Measurements from ENCODE around the gene XPO4.

The XPO4 gene

DNA sequence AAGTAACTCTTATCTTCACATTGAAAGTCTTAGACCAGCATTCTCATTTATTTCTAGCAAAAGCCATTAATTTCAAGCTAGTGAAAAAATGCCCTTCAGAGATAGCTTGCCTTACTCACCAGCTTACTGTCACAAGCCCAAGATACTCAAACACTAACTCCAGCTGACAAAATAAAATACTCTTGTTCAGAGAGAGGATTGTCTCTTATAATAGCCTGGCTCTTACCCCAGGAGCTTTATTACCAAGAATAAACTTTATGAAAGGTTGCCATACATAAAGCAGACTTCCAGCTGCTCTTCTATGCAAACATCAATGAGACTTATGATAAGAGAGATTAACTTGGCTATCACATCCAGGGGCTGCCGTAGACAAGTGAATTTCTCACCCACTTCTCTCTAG is 53.6 kb downstream of the XPO4 start:
- peaks cover 5 to 40% of the 10 kb centered on the region in 2 donors for H3K4me1 ChIP-seq (ENCODE audit: control insufficient read depth in 1 of 2, insufficient read depth in 2 of 2, low read length in 2 of 2)
- H3K27me3 ChIP-seq (ENCODE audit: low read depth, low read length) = no peaks in the 10 kb centered on the region
- no peak overlapping the region for H3K4me3 ChIP-seq (ENCODE audit: low read depth in 1 of 2, low read length in 2 of 2)
- H3K9me3 ChIP-seq (ENCODE audit: control insufficient read depth in 1 of 2, low read length in 2 of 2) = no peaks in the 10 kb centered on the region
- H3K27ac ChIP-seq (ENCODE audit: low read length) = no peak overlapping the region
- peaks cover 0 to 3% of the 10 kb centered on the region in 2 donors for H3K36me3 ChIP-seq (ENCODE audit: control insufficient read depth in 1 of 2, insufficient read depth in 2 of 2, low read length in 2 of 2)

DNA sequence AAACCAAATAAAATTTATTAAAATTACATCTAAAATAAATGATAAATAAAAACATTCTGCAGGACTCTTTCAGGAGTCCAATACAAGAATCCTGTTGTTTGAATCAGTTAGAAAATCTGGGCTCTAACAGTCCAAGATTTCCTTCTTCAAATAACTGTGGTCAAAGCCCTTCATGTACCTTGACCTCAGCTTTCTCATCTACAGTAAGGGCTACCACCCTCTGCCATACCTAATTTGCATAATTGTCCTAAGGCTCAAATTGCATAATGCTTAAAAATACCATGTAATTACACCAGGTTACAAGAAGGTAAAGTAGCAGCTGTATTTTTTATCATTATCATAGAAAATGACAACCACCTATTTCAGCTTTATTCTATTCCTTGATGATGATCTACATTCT is 54.3 kb downstream of the XPO4 start:
- no peak overlapping the region for H3K27ac ChIP-seq (ENCODE audit: low read length)

DNA sequence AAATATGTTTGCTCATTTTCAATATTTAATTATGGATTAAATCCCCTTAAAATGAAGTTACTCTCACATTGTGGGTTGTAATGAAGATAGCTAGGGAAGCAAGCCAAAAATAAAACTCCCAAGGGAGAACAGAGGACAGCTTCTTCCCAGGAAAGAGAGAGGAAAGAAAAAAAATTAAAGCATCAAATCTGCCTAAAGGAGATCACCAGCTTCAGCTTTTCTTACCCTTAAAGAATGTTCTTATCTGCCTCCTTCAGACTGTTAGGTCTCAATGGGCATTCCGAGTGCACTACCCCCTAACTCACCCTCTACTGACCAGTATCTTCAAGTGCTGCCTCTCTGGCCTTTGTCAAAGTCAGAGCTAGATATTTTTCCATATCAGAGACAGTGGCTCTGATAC is 55.2 kb downstream of the XPO4 start:
- H3K4me1 ChIP-seq (ENCODE audit: control insufficient read depth in 1 of 2, insufficient read depth in 2 of 2, low read length in 2 of 2) = peaks cover 5 to 50% of the 10 kb centered on the region in 2 donors
- no peak overlapping the region for H3K4me3 ChIP-seq (ENCODE audit: low read depth in 1 of 2, low read length in 2 of 2)
- no peaks in the 10 kb centered on the region for H3K9me3 ChIP-seq (ENCODE audit: control insufficient read depth in 1 of 2, low read length in 2 of 2)
- peaks cover 0 to 2% of the 10 kb centered on the region in 2 donors for H3K36me3 ChIP-seq (ENCODE audit: control insufficient read depth in 1 of 2, insufficient read depth in 2 of 2, low read length in 2 of 2)
- H3K27me3 ChIP-seq (ENCODE audit: low read depth, low read length) = no peaks in the 10 kb centered on the region
- no peak overlapping the region for H3K27ac ChIP-seq (ENCODE audit: low read length)

More for the DNA sequence above, 54.3 kb downstream of the XPO4 start:
- Histone ChIP-seq H3K4me3 (ENCODE audit: low read depth in 1 of 2, low read length in 2 of 2) (no peak overlapping the region), H3K36me3 (ENCODE audit: control insufficient read depth in 1 of 2, insufficient read depth in 2 of 2, low read length in 2 of 2) (no peaks in the 10 kb centered on the region), H3K9me3 (ENCODE audit: control insufficient read depth in 1 of 2, low read length in 2 of 2) (no peaks in the 10 kb centered on the region), H3K4me1 (ENCODE audit: control insufficient read depth in 1 of 2, insufficient read depth in 2 of 2, low read length in 2 of 2) (peaks cover 5 to 44% of the 10 kb centered on the region in 2 donors), H3K27me3 (ENCODE audit: low read depth, low read length) (no peaks in the 10 kb centered on the region)

DNA sequence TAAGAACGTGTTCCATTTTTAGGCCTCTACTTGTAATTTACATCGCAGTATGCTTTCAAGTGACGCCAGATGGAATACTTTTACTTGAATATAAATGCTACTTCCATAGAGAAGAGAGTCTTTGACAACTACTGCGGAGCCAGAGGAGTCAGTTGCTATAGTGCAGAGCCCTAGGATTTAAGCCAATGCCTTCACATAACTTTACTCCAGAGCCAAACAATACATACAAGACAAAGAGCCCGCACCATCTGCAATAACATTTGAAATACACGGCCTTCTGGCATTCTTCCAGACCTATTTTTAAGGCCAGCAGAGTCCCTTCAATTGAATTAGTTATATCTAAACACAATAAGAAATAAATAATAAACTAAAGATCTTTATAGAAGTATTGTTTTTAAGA is 59.4 kb downstream of the XPO4 start:
- Histone ChIP-seq H3K9me3 (ENCODE audit: control insufficient read depth in 1 of 2, low read length in 2 of 2) (no peaks in the 10 kb centered on the region), H3K4me1 (ENCODE audit: control insufficient read depth in 1 of 2, insufficient read depth in 2 of 2, low read length in 2 of 2) (peaks cover 5 to 32% of the 10 kb centered on the region in 2 donors), H3K36me3 (ENCODE audit: control insufficient read depth in 1 of 2, insufficient read depth in 2 of 2, low read length in 2 of 2) (peaks cover 0 to 17% of the 10 kb centered on the region in 2 donors), H3K27ac (ENCODE audit: low read length) (no peak overlapping the region), H3K4me3 (ENCODE audit: low read depth in 1 of 2, low read length in 2 of 2) (no peak overlapping the region), H3K27me3 (ENCODE audit: low read depth, low read length) (no peaks in the 10 kb centered on the region)

DNA sequence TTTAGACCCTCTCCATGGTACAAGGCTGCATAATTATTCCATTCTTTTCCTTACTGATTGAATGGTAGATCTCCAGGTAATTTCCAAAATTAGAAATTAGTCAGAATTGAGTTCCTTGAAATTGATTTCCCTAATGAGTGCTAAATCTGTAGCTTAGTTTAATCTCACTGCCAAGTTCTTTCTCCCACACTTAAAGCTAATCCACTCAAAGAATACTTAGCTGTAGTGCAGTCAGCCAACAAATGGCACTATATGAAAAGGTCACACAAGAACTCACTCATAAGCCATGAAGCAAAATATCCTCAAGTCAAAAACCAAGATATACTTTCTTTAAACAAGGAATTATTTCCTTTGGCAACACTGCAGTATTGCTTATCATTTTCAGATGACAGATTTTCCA is 62.0 kb downstream of the XPO4 start:
- Histone ChIP-seq H3K4me3 (ENCODE audit: low read depth in 1 of 2, low read length in 2 of 2) (no peak overlapping the region), H3K36me3 (ENCODE audit: control insufficient read depth in 1 of 2, insufficient read depth in 2 of 2, low read length in 2 of 2) (peaks cover 12 to 17% of the 10 kb centered on the region in 2 donors), H3K27ac (ENCODE audit: low read length) (no peak overlapping the region), H3K9me3 (ENCODE audit: control insufficient read depth in 1 of 2, low read length in 2 of 2) (no peaks in the 10 kb centered on the region), H3K4me1 (ENCODE audit: control insufficient read depth in 1 of 2, insufficient read depth in 2 of 2, low read length in 2 of 2) (peaks cover 0 to 20% of the 10 kb centered on the region in 2 donors), H3K27me3 (ENCODE audit: low read depth, low read length) (no peaks in the 10 kb centered on the region)

DNA sequence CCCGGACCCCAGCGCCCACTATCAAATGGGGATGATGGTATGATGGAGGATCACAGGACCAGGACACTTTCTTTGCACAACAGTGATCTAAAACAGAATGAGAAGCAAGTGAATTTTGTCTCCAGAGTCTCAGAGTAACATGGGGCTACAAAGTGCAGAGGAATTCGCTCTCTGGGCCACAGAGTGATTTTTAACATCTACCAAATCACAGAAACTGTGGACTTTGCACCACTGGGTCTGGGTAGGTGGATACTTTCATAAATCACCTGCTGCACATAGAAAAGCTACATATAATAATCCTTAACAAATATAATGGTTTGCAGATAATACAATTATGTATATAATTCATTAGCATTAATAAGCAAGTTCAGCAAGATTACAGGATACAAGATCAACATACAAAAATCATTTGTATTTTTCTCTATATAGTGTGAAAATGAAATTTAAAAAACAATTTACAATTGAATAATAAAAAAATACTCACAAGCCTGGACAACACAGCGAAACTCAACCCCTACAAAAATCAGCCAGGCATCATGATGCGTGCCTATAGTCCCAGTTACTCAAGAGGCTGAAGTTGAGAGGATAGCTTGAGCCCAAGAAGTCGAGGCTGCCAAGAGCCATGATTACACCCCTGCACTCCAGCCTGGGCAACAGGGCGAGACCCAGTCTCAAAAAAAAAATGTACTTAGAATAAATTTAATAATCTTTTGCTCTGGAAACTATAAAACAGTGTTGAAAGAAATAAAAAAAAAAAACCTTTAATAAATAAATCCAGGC is 68.5 kb downstream of the XPO4 start:
- peaks cover 0 to 12% of the 10 kb centered on the region in 2 donors for H3K4me1 ChIP-seq (ENCODE audit: control insufficient read depth in 1 of 2, insufficient read depth in 2 of 2, low read length in 2 of 2)
- no peak overlapping the region for H3K4me3 ChIP-seq (ENCODE audit: low read depth in 1 of 2, low read length in 2 of 2)
- no peak overlapping the region for H3K27ac ChIP-seq (ENCODE audit: low read length)
- no peaks in the 10 kb centered on the region for H3K9me3 ChIP-seq (ENCODE audit: control insufficient read depth in 1 of 2, low read length in 2 of 2)
- peaks cover 0 to 15% of the 10 kb centered on the region in 2 donors for H3K36me3 ChIP-seq (ENCODE audit: control insufficient read depth in 1 of 2, insufficient read depth in 2 of 2, low read length in 2 of 2)
- H3K27me3 ChIP-seq (ENCODE audit: low read depth, low read length) = no peaks in the 10 kb centered on the region

DNA sequence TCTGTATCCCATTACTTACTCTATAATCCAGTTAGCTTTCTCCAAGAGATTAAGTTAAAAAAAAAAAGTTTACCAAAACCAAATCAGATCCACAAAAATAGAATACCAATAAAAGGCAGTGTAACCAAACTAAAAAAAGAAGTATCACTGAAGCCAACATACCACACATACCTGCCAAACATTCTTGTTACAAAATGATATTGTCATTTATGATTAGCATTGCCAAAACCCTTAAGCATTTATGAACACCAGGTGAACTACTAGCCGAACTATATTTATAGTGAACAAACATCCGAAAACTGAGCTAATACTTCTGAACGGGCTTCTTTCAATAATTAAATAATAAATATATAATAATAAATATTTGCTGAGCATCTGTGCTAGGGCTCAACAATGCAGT is 69.7 kb downstream of the XPO4 start:
- no peaks in the 10 kb centered on the region for H3K9me3 ChIP-seq (ENCODE audit: control insufficient read depth in 1 of 2, low read length in 2 of 2)
- H3K4me1 ChIP-seq (ENCODE audit: control insufficient read depth in 1 of 2, insufficient read depth in 2 of 2, low read length in 2 of 2) = peaks cover 0 to 17% of the 10 kb centered on the region in 2 donors
- no peak overlapping the region for H3K27ac ChIP-seq (ENCODE audit: low read length)
- H3K27me3 ChIP-seq (ENCODE audit: low read depth, low read length) = no peaks in the 10 kb centered on the region
- H3K4me3 ChIP-seq (ENCODE audit: low read depth in 1 of 2, low read length in 2 of 2) = no peak overlapping the region
- peaks cover 0 to 15% of the 10 kb centered on the region in 2 donors for H3K36me3 ChIP-seq (ENCODE audit: control insufficient read depth in 1 of 2, insufficient read depth in 2 of 2, low read length in 2 of 2)

DNA sequence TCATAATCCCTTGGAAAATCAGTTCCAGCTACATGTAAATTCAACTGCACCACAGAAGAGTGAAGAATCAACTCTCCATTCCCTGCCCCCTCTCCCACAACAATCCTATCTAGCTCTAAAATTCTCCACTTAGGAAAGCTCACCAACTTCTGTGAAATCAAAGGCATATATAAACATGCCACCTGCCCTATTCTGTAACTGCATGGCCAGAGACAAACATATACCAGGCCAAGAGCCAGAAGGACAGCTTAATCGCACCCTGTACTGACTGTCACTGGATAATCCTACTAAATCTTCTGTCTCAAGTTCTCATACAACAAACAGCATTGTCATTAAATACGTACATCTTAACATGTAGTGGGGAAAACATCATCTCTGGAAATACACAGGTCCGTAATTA is 70.6 kb downstream of the XPO4 start:
- Histone ChIP-seq H3K4me3 (ENCODE audit: low read depth in 1 of 2, low read length in 2 of 2) (no peak overlapping the region), H3K27ac (ENCODE audit: low read length) (no peak overlapping the region), H3K4me1 (ENCODE audit: control insufficient read depth in 1 of 2, insufficient read depth in 2 of 2, low read length in 2 of 2) (peaks cover 0 to 25% of the 10 kb centered on the region in 2 donors), H3K27me3 (ENCODE audit: low read depth, low read length) (no peaks in the 10 kb centered on the region), H3K36me3 (ENCODE audit: control insufficient read depth in 1 of 2, insufficient read depth in 2 of 2, low read length in 2 of 2) (peaks cover 0 to 11% of the 10 kb centered on the region in 2 donors), H3K9me3 (ENCODE audit: control insufficient read depth in 1 of 2, low read length in 2 of 2) (no peaks in the 10 kb centered on the region)

DNA sequence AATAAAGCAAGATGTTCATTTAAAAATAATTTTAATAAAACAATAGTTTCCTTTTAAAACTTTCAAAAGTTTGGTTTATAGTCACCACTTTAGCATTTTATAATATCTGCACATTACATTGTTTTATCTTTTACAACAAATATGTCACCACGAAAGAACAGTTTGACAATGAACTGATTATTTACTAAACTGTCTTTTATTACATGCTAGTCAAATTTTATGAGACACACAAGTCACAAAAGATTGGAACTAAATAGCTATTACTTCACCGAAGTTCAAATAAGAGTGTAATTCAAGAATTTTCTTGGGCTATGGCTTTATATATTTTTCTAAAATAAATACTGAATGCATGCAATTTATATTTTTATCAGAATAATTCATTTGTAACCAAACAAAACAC is 71.3 kb downstream of the XPO4 start:
- Histone ChIP-seq H3K27me3 (ENCODE audit: low read depth, low read length) (no peaks in the 10 kb centered on the region), H3K9me3 (ENCODE audit: control insufficient read depth in 1 of 2, low read length in 2 of 2) (no peaks in the 10 kb centered on the region), H3K27ac (ENCODE audit: low read length) (no peak overlapping the region), H3K4me3 (ENCODE audit: low read depth in 1 of 2, low read length in 2 of 2) (no peak overlapping the region), H3K4me1 (ENCODE audit: control insufficient read depth in 1 of 2, insufficient read depth in 2 of 2, low read length in 2 of 2) (peaks cover 0 to 31% of the 10 kb centered on the region in 2 donors), H3K36me3 (ENCODE audit: control insufficient read depth in 1 of 2, insufficient read depth in 2 of 2, low read length in 2 of 2) (peaks cover 0 to 4% of the 10 kb centered on the region in 2 donors)

DNA sequence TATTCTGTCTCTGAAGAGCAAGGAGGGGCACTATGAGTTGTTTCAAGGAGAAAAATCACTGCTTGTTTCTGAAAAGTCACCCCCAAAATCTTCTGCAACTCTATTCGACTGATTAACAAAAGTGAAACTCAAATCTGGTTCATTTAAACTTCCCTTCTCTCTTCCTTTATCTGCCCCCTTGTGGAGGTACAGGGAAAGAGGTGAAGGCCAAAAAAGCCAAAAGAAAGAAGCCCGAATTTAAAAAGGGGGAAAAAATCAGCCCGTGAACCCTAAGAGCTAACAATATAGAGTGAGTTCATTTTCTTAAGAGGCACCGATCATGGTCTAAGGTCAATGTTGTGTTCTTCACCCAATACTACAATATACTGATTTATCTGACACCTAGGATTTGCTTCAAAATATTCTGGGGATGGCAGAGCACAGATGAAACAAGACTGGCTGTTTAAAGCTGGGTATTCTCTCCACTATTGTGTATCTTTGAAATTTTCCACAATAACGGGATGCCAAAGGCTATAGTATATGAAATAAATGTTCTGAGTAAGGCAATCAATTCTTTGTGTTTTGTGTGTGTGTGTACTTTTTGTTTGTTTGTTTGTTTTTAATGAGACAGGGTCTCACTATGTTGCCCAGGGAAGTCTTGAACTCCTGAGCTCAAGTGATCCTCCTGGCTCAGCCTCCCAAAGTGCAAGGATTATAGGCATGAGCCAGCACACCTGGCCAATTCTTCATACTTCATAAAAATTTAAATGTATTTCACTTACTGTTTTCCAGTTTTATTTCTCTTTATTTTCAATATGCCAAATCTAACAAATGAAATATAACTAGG is 73.8 kb downstream of the XPO4 start:
- H3K9me3 ChIP-seq (ENCODE audit: control insufficient read depth in 1 of 2, low read length in 2 of 2) = no peaks in the 10 kb centered on the region
- H3K27me3 ChIP-seq (ENCODE audit: low read depth, low read length) = no peaks in the 10 kb centered on the region
- peaks cover 0 to 41% of the 10 kb centered on the region in 2 donors for H3K4me1 ChIP-seq (ENCODE audit: control insufficient read depth in 1 of 2, insufficient read depth in 2 of 2, low read length in 2 of 2)
- H3K36me3 ChIP-seq (ENCODE audit: control insufficient read depth in 1 of 2, insufficient read depth in 2 of 2, low read length in 2 of 2) = no peaks in the 10 kb centered on the region
- peak overlapping the region in 1 of 2 donors; percentile 55 for H3K4me3 ChIP-seq (ENCODE audit: low read depth in 1 of 2, low read length in 2 of 2)
- H3K27ac ChIP-seq (ENCODE audit: low read length) = peak overlapping the region; percentile 48

DNA sequence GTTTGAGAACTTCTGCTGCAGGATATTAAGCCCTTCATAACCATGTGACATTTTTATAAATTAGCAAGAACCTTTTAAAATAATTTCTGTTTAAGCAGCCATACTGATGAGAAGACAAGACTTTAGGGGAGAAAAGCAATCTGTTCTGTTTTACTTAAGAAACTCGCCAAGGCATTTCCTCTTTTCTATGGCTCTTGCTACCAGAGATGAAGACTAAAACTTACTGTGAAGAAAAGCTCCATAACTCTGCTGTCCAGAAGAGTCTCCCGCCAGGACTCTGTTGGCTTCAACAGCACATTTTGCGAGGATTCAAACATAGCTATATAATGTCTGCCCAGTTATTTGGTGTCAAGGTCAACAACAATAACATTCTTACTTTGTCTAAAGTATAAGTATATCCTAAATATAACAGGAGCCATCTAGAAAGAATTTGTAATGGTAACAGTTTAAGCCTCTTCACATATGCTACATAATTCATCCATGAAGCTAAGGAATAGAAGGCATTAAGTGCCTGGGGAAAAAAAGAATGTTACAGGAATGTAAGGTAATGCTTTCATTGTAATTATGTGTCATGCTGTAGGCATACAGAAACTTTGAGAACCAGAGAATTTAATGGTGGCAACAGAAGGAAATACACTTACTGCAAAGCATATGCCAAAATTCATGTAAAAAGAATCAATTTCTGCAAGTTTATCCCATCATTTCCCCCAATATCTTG is 75.5 kb downstream of the XPO4 start:
- no peak overlapping the region for H3K4me3 ChIP-seq (ENCODE audit: low read depth in 1 of 2, low read length in 2 of 2)
- no peaks in the 10 kb centered on the region for H3K36me3 ChIP-seq (ENCODE audit: control insufficient read depth in 1 of 2, insufficient read depth in 2 of 2, low read length in 2 of 2)
- H3K4me1 ChIP-seq (ENCODE audit: control insufficient read depth in 1 of 2, insufficient read depth in 2 of 2, low read length in 2 of 2) = peaks cover 0 to 41% of the 10 kb centered on the region in 2 donors
- no peaks in the 10 kb centered on the region for H3K27me3 ChIP-seq (ENCODE audit: low read depth, low read length)
- H3K27ac ChIP-seq (ENCODE audit: low read length) = no peak overlapping the region
- H3K9me3 ChIP-seq (ENCODE audit: control insufficient read depth in 1 of 2, low read length in 2 of 2) = no peaks in the 10 kb centered on the region
